ENCODE results near the gene POU2F2.

GRCh38 chr19:42122691-42123607, 9.3 kb downstream of the POU2F2 start:
- TF ChIP-seq CTCF (conservative IDR thresholded peaks at IDR 0.05): no peak
- TF ChIP-seq EZH2 (IDR thresholded peaks at IDR 0.05; ENCODE audit: low read depth): no peak
